HG02870 (cell line): Measurements from ENCODE around the gene RANBP9.

Source experiments
- ATAC-seq: cut with Tn5 transposase; IDR thresholded peaks from one replicate; pipeline ENCODE4 v1.9.1; 2021; ENCODE audit warnings: mild to moderate bottlenecking, moderate library complexity; ENCODE audit not compliant: unreplicated experiment

The RANBP9 gene

DNA sequence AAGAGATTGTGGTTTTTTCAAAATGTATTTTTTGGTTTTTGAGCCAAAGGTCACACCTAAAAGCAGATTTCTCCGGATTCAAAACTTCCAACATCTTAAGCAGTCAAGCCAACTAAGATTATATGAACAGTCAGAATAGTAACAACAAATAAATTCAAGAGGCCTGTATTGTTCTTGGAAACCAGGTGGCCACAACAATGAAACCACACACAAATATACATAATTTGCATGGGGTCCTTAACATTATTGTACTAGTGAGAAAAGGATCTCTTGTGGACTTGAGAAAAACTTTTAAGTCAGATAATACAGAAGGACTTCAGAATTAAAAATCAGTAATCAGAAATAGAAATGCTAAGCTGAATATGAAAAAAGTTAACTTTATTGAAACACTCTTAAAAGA lies 55.9 kb downstream of the RANBP9 start:
- ATAC-seq, result no peak

DNA sequence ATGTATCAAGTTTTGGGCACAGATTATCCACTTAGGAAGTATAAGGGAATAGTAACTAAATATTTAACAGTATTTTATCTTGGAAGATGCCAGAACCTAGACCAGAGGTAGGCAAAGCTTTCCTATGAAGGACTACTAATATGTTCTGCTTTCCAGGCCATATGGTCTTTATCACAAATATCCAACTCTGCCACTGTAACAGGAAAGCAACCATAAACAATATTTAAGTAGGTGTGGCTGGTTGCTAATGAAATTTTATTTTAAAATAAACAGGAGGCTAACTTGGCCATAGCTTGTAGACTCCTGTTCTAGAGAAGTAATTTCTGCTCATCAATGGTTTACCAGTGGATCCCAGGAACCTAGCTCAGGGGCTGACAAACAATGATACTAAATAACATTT lies 57.1 kb downstream of the RANBP9 start:
- ATAC-seq, result no peak

DNA sequence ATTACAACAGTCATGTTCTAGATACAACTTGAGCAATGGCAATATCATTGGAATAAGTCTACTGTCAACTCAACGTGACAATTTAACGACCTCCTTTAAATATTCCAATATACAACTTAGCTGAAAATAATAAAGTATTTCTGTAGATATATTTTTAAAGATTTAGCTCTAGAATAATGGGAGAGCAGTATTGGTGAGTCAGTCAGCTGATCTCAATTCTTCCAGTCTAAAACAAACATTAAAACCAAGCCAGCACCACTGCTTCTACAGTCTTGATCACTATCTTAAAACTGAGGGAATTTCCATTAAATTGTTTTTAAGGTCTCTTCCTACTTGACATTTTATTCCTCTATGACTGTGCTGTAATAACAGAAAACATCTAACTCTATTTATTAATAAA lies 58.3 kb downstream of the RANBP9 start:
- no peak for ATAC-seq

DNA sequence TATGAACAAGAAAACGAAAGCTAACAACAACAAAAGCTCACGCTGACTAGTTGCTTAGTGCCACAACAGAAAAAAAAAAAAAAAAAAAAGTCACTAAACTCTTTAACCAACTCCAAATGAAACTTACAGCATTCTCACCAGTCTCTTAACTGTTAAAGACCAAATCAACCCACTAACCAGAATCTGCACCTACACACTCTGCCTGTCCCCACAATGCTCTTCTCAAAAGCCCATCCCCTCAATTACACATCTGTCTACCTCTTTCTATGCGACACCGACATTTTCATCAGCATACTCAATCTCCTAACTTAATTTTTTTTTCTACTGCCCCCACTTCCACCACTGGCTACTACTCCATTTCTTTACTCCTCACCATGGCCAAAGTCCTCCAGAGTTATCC lies 62.2 kb downstream of the RANBP9 start:
- no peak for ATAC-seq

DNA sequence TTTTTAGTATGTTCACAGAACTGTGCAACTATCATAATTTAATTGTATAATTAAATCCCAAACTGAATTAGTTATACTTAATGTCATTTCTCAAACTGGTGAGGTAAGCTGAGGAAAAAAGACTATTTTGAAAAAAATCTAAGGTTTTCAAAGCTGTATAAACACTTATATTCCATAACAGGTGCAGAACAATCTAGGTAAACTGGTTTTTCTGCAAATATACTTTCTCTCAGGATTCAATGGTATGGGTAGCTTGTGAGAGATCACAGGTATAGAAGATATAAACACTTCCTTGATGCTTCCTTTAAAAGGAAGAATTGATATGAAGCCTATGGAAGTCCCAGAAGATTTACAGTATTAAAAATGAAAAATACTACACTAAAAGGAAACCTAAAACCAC lies 62.8 kb downstream of the RANBP9 start:
- ATAC-seq, result no peak

DNA sequence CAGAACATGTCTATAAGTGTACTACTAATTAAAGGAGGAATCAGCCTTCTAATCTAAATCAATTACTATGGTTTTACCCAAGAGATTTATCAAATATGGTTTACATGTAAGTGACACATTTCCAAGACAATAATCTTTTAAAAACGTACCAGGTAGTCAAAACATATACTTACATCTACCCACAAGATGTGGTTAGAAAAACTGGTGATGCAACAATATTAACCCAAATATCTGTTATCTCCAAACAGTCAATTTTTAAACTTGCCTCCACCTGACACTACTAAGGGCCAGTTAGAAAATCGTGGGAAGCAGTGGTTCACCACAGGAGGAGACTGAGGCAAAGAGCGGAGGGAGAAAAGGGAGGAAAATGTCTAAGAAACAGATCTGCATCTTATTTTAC lies 68.5 kb downstream of the RANBP9 start:
- ATAC-seq, result no peak

DNA sequence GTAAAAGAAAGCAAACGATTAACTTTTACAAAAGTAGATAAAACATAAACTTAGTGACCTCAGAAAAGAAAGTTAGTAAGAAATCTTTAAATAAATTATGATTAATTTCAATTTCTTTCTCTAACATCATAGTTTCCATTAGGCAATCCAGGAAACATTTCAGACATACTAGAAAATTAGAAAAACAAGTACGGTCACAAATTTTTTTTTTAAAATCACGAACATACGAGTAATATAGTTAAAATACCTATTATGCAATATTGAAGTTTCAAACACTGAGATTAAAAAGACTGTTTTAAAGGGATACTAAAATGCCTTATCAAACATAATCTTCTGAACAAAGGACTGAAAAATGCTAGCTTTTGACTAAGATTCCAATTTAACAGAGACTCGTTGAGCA lies 70.3 kb downstream of the RANBP9 start:
- no peak for ATAC-seq

DNA sequence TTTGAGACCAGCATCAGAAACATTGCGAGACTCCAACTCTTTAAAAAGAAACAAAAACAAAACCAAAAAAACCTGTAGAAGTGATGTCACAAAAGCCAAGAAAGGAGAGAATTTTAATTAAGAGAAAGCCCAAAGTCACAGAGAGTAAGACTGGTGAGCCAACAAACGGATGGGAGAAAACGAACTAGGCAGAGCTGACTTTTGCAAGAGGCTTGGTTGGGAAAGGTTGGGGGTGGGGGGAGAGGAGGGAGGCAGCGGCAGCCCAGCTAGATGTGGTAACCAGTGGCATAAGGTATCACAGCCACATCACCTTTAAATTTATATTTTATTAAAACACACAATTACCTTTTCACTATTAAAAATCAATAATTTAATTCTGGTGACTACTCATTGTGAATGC lies 73.0 kb downstream of the RANBP9 start:
- ATAC-seq, result no peak

DNA sequence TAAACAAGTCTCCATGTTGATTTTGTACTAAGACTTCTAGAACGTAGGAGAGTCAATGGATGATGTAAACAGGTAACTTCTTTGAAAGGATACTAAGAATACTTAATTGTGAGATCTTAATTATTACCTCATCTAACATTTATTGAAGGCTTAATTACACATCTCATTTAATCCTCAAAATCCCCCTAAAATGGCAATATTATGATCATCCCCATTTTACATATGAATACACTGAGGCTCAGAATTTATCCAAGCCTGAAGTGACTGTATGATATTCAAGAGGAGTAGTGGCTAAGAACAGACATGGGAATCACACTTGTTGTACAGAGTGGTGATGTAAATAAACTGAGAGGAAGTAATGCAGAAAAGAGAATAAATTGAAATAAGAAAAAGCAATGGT lies 73.6 kb downstream of the RANBP9 start:
- ATAC-seq, result no peak

DNA sequence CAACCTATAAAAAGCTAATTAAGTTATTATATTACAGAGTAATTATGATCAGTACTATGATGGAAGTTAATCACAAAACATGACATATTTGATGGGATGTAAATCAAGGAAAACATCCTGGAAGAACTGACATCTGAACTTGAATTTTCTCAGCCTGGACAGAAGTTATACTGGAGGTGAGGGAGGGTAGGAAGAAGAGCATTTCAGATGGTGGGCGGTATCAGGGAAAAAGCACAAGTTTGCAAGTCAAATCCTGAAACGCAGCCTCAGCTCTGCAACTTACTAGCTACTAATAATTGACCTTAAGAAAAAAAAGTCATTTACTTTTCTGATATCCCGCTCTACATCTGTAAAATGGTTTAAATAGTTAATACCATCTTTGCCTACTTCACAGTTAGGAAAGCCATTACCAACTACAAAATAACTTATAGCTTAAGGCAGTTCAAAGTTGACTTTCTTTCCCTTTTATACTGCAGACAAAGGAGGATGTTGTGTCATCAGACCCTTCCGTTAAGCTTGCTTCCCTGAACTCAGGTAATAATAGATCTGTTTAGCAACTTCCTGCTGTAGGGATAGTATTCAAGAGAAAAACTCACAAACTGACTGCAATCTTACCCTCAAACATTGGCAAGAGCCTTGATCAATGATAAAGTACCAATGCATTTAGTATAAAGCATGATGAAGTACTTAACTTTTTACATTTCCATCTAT lies 75.5 kb downstream of the RANBP9 start:
- no peak for ATAC-seq

DNA sequence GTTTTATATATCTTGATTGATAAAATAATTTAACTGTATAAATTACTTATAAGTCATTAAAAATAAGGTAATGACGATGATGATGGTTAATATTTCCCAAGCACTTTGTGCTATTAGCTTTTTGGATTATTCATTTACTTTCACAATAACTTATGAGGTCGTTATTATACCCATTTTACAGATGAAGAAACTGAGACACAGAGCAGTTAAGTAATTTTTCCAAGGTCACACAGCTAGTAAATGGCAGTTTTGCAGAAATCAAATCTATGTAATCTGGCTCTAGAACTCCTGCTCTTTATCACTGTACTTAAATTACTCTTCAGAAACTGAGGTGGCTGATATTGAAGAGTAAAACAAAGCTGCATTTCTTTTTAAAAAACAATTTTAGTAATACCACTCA lies 78.3 kb downstream of the RANBP9 start:
- ATAC-seq, result no peak

DNA sequence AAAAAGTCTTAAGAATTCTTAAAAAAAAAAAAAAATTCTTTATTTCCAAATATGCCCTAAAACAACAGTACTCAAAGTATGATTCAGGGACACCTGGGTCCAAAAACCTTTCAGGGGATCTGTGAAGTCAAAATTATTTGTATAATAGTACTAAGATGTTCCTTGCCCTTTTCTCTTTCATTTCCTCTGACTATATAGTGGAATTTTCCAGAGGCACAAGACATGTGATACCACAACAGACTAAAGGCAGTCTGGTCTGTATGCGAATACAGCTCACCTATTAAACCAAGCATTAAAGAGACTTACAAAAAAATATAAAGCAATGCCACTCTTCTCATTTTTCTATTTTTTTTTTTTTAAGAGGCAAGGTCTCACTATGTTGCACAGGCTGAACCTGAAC lies 81.1 kb downstream of the RANBP9 start:
- ATAC-seq, result no peak

DNA sequence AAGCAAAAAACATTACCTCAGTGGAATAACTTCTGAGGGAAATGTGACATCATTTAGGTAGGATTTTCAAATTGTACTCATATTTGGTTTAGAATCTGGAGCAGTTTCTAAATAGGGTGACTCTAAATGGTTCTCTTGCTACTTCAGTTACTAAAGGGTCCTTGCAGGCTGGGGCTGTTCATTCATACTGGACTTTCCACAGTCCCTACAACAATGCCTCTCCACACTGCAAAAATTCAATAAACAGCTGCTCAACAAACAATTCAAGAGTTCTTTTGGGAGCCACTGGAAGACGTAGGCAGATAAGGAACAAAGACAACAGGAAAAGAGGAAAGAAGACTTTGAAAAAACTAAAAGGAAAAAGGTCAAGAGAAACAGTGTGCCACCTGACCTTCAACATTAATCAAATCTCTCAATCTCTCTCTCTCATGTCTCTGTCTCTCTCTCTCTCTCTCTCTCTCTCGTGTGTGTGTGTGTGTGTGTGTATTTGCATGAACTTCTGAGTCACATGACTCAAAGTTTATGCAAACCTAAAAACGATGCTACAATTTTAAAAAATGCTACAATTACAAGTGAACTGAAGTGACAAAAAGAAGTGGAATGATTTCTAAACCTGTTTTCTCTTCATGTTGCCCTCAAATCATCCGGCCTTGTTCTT lies 82.0 kb downstream of the RANBP9 start:
- no peak for ATAC-seq

DNA sequence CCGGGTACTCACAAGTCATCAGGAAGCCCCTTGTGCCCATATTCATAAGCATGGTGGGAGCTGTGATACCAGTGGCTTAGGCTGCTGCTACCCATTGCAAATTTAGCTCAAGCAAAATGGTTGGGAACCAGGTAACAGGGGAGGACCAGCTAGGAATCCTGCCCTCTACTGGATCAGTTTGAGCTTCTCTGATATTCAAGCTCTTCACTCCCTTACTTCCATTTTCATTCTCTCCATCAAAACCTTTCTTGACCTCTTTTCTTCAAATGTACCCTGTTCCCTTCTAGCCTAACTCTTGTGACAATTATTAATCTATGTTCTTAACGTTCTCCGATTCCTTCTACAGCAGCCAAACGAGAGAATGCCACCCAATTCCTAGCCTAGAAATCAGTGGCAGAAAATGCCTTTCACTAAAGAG lies 86.8 kb downstream of the RANBP9 start:
- ATAC-seq, result no peak

DNA sequence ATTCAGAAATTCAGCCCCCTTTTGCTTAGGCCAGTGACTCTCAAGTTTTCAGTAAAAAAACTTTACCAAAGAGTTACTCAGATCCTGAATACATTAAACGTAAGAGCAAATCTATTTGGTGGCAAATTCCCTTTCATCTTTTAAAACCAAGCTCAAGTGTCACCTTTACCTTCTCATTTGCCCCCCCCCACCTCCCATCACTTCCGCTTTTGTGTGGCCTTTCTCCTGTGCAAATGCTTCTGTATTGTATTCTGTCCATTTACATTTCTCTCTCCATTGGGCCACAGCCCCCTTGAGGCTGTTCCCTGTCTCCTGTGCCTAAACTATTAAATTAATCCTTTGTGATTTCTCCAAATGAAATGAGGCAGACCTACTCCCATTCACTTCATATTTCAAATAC lies 94.6 kb downstream of the RANBP9 start:
- no peak for ATAC-seq

DNA sequence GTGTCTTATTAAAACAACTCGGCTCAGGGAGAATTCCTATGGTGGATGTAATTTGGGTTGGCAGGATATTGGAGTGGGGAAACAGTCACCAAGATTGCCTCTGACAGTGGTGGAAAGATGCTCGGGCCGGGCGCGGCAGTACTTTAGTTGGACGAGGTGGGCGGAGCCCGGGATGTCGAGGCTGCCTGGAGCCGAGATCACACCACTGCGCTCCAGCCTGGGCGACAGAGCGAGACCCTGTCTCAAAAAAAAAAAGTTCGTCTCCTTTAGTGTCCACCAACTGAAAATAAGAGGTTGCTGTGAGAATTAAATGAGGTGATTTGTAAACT lies 95.9 kb downstream of the RANBP9 start:
- ATAC-seq, result no peak

DNA sequence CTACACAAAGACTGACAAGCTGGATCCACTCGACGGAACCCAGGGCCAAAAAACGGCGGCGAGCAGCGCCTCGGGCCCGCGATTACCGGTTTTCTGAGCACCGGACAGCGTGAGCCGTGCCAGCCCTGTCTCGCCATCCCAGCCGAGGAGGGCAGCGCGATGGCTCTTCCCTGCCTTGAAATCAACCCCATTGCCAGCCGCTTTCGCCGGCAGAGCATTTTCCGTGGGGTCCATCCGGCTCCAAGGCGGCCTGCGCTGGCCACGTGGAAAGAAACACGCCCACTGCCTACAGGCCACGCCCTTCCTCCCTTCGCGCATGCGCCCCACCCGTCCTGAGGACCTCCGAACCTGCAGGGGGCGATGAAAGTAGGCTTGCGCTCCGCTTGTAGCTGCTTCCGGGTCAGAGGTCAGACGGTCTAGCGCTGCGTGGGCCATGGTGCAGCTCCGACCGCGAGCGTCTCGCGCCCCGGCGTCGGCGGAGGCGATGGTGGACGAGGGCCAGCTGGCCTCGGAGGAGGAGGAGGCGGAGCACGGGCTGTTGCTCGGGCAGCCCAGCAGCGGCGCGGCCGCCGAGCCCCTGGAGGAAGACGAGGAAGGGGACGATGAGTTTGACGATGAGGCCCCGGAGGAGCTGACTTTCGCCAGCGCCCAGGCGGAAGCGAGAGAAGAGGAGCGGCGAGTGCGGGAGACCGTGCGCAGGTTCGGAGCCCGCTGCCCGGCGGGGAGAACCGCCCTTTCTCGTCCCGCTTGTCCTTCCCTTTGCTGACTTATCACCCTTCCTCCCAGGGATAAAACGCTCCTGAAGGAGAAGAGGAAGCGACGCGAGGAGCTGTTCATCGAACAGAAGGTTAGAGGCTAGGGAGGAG lies 96.5 kb downstream of the RANBP9 start, which contains the start of gene NOL7:
NOL7 (plus strand) TSS at position 410 of the 866 bp plus-strand sequence; CDS start at position 434, 24 bp downstream.
- peak; percentile 87 for ATAC-seq

DNA sequence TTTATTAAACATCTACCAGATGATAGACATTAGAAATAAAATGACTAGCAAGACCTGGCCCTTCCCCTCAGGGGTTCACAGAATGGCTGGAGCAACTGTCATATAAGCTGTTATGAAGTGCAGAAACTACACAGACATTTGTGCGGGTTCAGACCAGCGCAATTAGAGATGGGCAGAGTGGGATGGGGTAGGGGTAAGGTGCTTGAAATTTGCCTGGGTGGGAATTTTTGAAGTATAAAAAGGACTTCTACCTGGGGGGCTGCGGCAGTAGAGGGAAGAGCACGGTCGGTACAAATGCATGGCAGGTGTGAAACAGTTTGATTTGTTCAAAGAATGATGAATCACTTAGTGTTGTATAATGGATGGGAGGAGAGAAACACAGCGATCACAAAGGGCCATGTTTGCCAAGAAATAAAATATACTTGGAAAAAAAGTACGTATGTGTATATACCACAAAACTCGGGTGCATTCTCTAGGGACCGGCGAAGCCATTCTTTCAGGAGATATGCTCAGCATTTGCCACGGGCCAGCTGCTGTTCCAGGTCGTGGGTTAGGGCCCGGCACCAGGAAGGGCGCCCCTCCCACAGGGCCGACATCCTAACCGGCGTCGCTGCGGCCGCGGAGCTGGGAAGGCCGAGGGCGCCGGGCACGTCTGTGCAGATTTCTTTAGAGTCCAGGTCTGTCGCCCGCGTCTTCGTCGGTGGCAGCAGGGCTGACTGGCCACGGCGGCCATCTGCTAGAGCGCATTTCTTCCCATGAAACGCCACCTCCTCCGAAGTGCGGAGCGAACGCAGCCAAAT lies 97.3 kb downstream of the RANBP9 start:
- ATAC-seq, result no peak

DNA sequence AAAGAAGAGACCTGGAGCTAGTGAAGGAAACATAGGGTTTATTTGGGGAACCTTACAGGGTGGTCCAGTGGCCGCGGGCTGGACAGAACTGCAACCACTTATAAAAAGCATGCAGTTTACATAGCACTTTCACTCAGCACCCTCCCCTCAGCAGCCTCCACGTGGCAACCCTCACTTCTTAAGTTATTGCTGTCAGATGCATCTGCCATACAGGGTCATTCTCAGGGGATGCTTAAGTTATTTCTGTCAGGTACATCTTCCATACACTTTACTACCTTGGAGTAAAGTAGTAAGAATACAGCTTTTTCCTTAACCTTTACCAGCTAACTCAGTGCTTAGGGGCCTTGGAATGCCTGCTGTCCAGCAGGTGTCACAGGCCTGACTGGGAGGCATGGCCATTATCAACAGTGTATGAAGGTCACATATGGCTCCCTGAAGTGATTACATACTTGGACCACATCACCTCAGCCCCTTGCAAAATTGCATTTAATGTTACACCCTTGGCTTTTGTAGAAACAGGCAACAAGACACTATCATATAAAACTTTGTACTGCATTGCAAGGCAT lies 98.5 kb downstream of the RANBP9 start:
- ATAC-seq, result no peak

DNA sequence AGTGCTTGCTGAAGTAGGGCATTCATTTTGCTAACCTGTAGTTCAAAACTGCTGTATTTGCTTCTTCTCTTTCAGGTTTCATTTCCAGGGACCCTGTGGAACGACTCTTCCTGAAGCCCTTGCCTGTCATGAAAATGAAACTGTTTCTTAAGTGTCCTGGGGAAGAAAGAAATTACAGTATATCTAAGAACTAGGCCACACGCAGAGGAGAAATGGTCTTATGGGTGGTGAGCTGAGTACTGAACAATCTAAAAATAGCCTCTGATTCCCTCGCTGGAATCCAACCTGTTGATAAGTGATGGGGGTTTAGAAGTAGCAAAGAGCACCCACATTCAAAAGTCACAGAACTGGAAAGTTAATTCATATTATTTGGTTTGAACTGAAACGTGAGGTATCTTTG lies 99.9 kb downstream of the RANBP9 start:
- no peak for ATAC-seq

DNA sequence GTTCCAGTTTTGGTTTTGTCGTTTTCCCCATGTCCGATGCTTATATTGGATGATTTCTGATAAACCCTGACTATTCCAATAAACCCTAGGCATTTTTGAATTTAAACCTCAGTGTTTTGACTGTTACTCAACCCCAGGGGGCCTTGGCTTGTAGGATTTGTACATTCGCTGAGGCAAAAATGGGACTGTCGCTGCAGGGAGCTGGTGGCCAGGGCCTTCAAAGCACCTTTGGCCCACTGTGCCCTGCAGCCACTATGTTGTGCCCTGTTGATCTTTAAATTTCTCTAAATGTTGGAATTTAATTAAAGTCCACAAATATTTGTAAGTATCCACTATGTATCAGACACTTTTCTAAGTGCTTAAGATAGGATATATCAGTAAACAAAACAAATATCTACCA lies 106.0 kb downstream of the RANBP9 start:
- no peak for ATAC-seq
